PFSK-1 (cell line): ENCODE data around the gene TOM1L2.

Source experiments
- FOXP2 ChIP-seq: optimal IDR thresholded peaks from 2 replicates; pipeline ENCODE3; 2011; ENCODE audit warnings: borderline replicate concordance, control low read depth, inconsistent platforms; ENCODE audit not compliant: insufficient read depth; ENCODE audit errors: extremely low read length, extremely low read depth
- POLR2AphosphoS5 ChIP-seq: IDR thresholded peaks from 2 replicates; pipeline ENCODE4 v1.6.1; 2012; ENCODE audit warnings: low read depth, mild to moderate bottlenecking, control low read depth, low read length, moderate library complexity
- SIN3A ChIP-seq: IDR thresholded peaks from 2 replicates; pipeline ENCODE4 v1.6.1; 2012; ENCODE audit warnings: mild to moderate bottlenecking, low read length, moderate library complexity, borderline replicate concordance; ENCODE audit not compliant: insufficient read depth
- TAF1 ChIP-seq: IDR thresholded peaks from 2 replicates; pipeline ENCODE4 v1.6.1; 2012; ENCODE audit warnings: low read length, control low read depth, borderline replicate concordance; ENCODE audit not compliant: insufficient read depth
- TF ChIP-seq, protein P1 (sequence below), 2 experiments: IDR thresholded peaks; 2 replicates each; pipeline versions ENCODE4 v1.6.1 to v1.8.0; 2011 to 2012; ENCODE audit warnings: low read depth in 2 of 2, low read length in 2 of 2, control low read depth in 1 of 2, inconsistent platforms in 1 of 2, mild to moderate bottlenecking in 1 of 2, moderate library complexity in 1 of 2; ENCODE audit not compliant: insufficient read depth in 1 of 2

The TOM1L2 gene

DNA sequence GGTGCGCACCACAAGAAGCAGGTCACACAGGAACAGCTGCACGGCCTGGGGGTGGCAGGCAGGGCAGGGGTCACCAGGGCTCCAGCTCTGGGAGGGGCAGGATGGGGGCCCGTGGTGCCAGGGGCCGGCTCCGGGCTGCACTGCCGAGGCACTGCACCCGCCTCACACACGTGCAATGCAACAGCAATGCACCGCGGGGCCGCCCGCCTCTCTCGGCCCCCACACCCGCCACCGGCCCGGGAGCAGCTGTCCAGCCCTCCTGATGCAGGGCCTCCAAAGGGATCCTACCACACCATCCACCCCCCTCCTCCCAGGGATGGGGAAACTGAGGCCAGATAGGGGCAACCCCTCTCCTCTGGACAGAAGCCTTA lies 158.5 kb downstream of the TOM1L2 start:
- TF ChIP-seq, protein P1, sequence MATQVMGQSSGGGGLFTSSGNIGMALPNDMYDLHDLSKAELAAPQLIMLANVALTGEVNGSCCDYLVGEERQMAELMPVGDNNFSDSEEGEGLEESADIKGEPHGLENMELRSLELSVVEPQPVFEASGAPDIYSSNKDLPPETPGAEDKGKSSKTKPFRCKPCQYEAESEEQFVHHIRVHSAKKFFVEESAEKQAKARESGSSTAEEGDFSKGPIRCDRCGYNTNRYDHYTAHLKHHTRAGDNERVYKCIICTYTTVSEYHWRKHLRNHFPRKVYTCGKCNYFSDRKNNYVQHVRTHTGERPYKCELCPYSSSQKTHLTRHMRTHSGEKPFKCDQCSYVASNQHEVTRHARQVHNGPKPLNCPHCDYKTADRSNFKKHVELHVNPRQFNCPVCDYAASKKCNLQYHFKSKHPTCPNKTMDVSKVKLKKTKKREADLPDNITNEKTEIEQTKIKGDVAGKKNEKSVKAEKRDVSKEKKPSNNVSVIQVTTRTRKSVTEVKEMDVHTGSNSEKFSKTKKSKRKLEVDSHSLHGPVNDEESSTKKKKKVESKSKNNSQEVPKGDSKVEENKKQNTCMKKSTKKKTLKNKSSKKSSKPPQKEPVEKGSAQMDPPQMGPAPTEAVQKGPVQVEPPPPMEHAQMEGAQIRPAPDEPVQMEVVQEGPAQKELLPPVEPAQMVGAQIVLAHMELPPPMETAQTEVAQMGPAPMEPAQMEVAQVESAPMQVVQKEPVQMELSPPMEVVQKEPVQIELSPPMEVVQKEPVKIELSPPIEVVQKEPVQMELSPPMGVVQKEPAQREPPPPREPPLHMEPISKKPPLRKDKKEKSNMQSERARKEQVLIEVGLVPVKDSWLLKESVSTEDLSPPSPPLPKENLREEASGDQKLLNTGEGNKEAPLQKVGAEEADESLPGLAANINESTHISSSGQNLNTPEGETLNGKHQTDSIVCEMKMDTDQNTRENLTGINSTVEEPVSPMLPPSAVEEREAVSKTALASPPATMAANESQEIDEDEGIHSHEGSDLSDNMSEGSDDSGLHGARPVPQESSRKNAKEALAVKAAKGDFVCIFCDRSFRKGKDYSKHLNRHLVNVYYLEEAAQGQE (IDR thresholded peaks at IDR 0.05; ENCODE audit: insufficient read depth in 1 of 2, low read depth in 2 of 2, low read length in 2 of 2) = no peak
- TF ChIP-seq FOXP2 (no peak), TAF1 (no peak), SIN3A (no peak), POLR2AphosphoS5 (no peak)

DNA sequence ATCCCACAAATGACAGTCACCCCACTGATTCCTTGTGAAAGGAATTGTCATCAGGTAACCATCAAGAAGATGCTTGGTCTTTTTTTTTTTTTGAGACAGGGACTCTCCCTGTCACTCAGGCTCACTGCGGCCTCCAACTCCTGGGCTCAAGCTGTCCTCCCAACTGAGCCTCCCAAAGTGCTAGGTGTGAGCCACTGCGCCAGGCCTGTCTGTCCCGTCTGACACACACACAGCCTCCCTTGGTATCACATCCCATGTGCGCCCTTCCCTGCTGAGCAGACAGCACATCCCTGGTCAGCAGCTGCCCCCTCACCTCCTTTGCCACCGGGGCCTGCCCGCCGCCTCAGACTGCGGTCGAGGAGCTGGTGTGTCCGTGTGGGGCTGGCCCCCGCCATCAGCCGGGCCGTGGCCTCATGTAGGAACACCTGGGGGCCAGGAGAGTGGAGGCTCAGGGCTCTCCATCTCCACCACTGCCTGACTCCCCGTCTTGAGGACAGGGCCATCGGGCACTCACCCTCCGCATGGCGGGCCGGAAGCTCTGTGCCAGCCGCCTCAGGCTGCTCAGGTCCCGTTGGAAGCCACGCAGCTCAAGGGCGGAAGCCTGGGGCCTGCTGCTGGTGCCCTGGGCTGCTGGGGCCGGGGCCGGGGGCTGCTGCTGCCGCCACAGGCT lies 159.0 kb downstream of the TOM1L2 start:
- no peak for TF ChIP-seq SIN3A
- no peak for TF ChIP-seq FOXP2

DNA sequence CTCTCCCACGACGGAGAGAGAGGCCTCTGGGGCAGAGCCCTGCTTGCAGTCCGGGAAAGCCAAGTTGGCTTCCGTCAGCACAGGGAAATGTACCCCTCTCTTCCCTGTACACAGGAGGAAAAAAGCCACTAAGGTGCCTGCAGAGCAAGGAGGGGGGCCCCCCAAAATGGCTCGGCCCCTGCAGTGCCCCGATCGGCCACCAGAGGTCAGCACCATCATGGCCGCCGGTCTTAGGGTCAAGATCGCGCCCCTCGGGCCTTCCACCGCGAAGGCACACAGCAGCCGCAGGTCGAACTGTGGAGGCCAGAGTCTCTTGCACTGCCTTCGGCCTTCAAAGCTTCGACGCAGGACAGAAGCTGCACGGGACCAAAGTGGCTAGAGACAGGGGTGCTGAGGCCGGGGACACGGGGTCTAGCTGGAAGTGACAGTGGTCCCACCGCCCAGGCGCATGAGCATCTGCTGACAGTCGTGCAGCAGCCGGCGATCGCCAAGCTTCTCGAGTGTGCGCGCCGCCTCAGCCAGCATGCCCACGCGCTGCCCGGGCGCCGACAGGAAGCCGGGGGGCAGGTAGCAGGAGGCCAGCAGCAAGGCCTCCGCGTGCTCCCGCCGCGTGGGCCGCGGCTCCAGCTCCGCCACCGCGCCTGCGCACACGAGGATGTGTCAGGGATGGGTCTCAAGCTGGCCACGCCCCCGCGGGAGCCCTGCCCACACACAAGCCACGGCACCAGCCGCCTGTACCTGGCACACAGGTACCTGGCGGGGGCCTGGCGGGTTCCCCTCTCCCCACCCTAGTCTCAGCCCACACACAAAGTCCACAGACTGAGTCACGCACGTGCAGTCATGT lies 159.8 kb downstream of the TOM1L2 start:
- TF ChIP-seq FOXP2 (no peak), POLR2AphosphoS5 (peak; percentile 70)

DNA sequence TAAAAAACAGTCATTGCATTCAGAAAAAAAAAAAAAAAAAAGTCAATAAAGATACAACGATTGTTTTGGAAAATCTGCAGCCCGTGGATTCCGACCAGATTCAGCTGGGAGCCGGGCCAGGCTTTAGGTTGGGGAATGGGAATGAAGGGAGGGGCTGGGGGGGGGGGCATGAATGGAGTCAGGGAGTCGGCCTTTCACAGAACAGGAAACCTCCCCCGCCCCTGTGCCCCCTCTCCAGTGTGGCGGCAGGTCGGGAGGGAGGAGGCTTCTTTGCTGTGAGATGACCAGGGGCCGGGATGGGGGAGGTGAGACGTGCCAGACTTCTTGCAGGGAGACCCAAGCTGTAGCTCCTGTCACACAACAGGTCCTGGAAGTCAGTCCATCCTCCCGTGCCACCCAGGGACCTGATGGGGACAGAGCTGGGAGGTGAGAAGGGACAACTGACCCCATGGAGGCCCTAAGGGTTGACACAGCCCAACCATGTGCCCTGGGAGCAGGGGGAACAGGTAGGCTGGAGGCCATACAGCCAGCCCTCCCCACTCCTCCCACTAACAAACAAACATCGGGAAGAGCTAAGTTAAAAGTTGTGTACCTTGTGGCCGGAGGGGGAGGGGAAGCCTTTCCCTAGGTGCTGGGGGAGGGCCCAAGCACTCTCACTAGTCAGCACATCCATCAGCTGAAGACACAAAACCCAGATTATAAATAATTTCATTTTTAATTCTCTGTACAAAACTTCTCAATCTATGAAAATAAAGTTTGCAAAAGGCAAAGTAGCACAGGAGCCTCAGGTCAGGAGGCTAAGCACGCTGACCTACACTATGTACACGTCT lies 160.6 kb downstream of the TOM1L2 start:
- TF ChIP-seq POLR2AphosphoS5 (peak; percentile 12; the same call in 1 of the 2 replicates), SIN3A (no peak; the same call in 1 of the 2 replicates), TAF1 (no peak)

DNA sequence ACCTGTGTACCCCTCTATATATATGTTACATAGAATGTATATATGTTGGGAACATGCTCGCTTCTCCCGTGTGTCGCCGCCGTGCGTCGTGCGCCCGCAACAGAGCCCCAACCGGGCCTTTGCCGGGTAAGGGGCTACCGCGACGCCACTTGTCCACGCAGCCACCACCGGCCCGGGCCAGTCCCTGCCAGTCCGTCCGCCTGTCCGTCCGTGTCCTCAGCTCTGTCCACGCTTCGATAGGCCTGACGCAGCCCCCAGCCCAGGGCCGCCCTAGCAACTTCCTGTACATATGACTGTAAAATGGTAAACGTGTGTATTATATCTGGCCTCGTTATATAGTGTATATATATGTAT lies 161.3 kb downstream of the TOM1L2 start:
- TF ChIP-seq POLR2AphosphoS5 (no peak), FOXP2 (no peak), SIN3A (no peak), TAF1 (no peak)
- TF ChIP-seq, protein P1 (IDR thresholded peaks at IDR 0.05; ENCODE audit: insufficient read depth in 1 of 2, low read depth in 2 of 2, low read length in 2 of 2) = no peak

DNA sequence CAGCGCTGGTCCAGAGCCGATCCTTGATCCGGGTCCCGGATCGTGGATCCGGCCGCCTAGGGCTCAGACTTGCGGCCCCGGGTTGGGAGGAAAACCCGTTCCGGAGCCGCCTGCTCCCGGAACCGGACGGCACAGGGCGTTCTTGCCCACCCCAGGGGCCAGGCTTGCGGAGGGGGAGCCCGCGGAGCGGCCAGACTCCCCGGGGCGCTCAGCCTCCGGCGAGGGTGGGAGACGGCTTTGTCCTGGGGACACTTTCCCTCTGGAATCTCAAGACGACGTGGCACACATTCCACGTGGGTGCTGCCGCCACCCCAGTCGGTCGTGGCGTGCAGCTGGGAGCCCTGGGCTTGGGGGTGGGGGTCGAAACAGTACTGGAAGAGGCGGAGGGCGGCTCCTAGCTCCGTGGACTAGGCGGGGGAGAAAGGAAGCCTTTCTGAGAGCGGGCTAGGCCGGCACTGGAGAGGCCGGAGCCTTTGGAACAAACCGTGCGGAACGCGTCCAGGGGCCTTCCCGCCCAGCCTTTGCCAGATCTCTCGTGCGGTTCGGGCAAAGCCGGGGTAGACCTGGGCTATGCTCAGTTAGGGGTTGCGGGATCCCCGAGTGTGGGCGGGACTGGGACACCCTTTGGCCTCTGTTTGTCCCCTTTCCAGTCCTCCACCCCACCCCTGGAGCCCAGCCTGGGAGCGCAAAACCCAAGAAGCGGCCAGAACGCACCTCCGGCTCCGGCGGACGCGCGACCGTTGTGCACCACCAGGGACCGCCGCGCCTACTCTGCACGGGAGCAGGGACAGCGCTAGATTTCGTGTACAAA lies 161.9 kb downstream of the TOM1L2 start:
- peak; percentile 56 for TF ChIP-seq POLR2AphosphoS5
- TF ChIP-seq, protein P1 (IDR thresholded peaks at IDR 0.05; ENCODE audit: insufficient read depth in 1 of 2, low read depth in 2 of 2, low read length in 2 of 2) = peak in 1 of 2 experiments; percentile 18; a peak in 1 of 4 replicates
- TF ChIP-seq SIN3A = no peak
